ENCODE data around the gene MAP1LC3B2.
"Not testable (repeated sequence)": the region's sequence is repeated elsewhere in the genome, so short reads cannot be mapped to it uniquely, and the experiment has no call there.

The MAP1LC3B2 gene

GRCh38 chr12:116568203-116568602 is 9.0 kb downstream of the MAP1LC3B2 start:
- no peaks in the 10 kb centered on the region for H3K27me3 ChIP-seq (ENCODE audit: insufficient read depth, low read depth)
- no peaks in the 10 kb centered on the region for H4K20me1 ChIP-seq (ENCODE audit: insufficient read depth)
- no peaks in the 10 kb centered on the region for H3K79me2 ChIP-seq (ENCODE audit: insufficient read depth, low read depth)
- no peak overlapping the region for H3K4me3 ChIP-seq (IDR thresholded peaks at IDR 0.05; ENCODE audit: insufficient read depth, low read depth, low read length)
- no peak overlapping the region for H2AFZ ChIP-seq (ENCODE audit: low read depth)
- no peak overlapping the region for H3K9ac ChIP-seq
- H3K36me3 ChIP-seq (ENCODE audit: insufficient read depth), result no peaks in the 10 kb centered on the region
- H3K27ac ChIP-seq, result no peak overlapping the region
- no peak for TF ChIP-seq CTCF (conservative IDR thresholded peaks at IDR 0.05; ENCODE audit: low read depth, low read length)
- no peak overlapping the region for H3K4me2 ChIP-seq
- no peaks in the 10 kb centered on the region for H3K4me1 ChIP-seq (ENCODE audit: low read depth, poor library complexity, severe bottlenecking)

- Histone ChIP-seq H3K27me3 (ENCODE audit: insufficient read depth, low read depth) (no peaks in the 10 kb centered on the region), H3K4me3 (IDR thresholded peaks at IDR 0.05; ENCODE audit: insufficient read depth, low read depth, low read length) (no peak overlapping the region), H3K27ac (no peak overlapping the region), H3K79me2 (ENCODE audit: insufficient read depth, low read depth) (no peaks in the 10 kb centered on the region), H3K9ac (no peak overlapping the region), H3K4me1 (ENCODE audit: low read depth, poor library complexity, severe bottlenecking) (no peaks in the 10 kb centered on the region), H3K36me3 (ENCODE audit: insufficient read depth) (no peaks in the 10 kb centered on the region), H4K20me1 (ENCODE audit: insufficient read depth) (no peaks in the 10 kb centered on the region), H3K4me2 (no peak overlapping the region), H2AFZ (ENCODE audit: low read depth) (no peak overlapping the region)
- TF ChIP-seq CTCF (conservative IDR thresholded peaks at IDR 0.05; ENCODE audit: low read depth, low read length), result no peak
These were observed 11.9 kb downstream of the MAP1LC3B2 start for GRCh38 chr12:116571089-116571488.

GRCh38 chr12:116573776-116574175 is 14.6 kb downstream of the MAP1LC3B2 start:
- no peaks in the 10 kb centered on the region for H3K27me3 ChIP-seq (ENCODE audit: insufficient read depth, low read depth)
- no peaks in the 10 kb centered on the region for H4K20me1 ChIP-seq (ENCODE audit: insufficient read depth)
- no peaks in the 10 kb centered on the region for H3K36me3 ChIP-seq (ENCODE audit: insufficient read depth)
- no peak overlapping the region for H2AFZ ChIP-seq (ENCODE audit: low read depth)
- no peak for TF ChIP-seq CTCF (conservative IDR thresholded peaks at IDR 0.05; ENCODE audit: low read depth, low read length)
- H3K4me2 ChIP-seq, result no peak overlapping the region
- H3K4me3 ChIP-seq (IDR thresholded peaks at IDR 0.05; ENCODE audit: insufficient read depth, low read depth, low read length), result no peak overlapping the region
- no peak overlapping the region for H3K9ac ChIP-seq
- H3K79me2 ChIP-seq (ENCODE audit: insufficient read depth, low read depth), result no peaks in the 10 kb centered on the region
- H3K27ac ChIP-seq, result no peak overlapping the region
- no peaks in the 10 kb centered on the region for H3K4me1 ChIP-seq (ENCODE audit: low read depth, poor library complexity, severe bottlenecking)

- H3K4me2 ChIP-seq; H3K27ac ChIP-seq; H3K27me3 ChIP-seq (ENCODE audit: insufficient read depth, low read depth); H3K4me3 ChIP-seq (IDR thresholded peaks at IDR 0.05; ENCODE audit: insufficient read depth, low read depth, low read length); H4K20me1 ChIP-seq (ENCODE audit: insufficient read depth); H2AFZ ChIP-seq (ENCODE audit: low read depth); H3K4me1 ChIP-seq (ENCODE audit: low read depth, poor library complexity, severe bottlenecking); H3K36me3 ChIP-seq (ENCODE audit: insufficient read depth); H3K79me2 ChIP-seq (ENCODE audit: insufficient read depth, low read depth); H3K9ac ChIP-seq: not testable (repeated sequence)
These were observed 16.6 kb downstream of the MAP1LC3B2 start for GRCh38 chr12:116575754-116576153.

DNA sequence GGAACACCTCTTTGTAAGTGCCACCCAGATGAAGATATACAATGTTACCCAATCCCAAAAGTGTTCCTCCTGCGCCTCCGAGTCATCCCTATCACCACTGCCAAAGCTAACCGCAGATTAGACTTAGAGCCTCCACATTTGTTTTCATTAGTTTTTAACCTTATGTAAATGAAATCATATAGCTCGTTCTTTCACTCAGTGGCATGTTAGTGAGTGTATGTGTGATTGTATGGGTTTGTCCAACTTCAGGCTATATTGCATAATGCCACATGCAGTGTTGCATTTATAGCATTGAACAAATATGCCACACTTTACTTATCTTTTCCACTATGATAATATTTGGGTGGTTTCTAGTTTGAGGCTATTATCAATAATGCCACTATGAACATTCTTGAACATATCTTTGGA is 18.0 kb downstream of the MAP1LC3B2 start:
- Histone ChIP-seq H3K27me3 (ENCODE audit: insufficient read depth, low read depth) (no peaks in the 10 kb centered on the region), H3K79me2 (ENCODE audit: insufficient read depth, low read depth) (no peaks in the 10 kb centered on the region)
- no peak for TF ChIP-seq CTCF (conservative IDR thresholded peaks at IDR 0.05; ENCODE audit: low read depth, low read length)

More for the DNA sequence above, 18.0 kb downstream of the MAP1LC3B2 start:
- Histone ChIP-seq H3K4me1 (ENCODE audit: low read depth, poor library complexity, severe bottlenecking) (no peaks in the 10 kb centered on the region), H3K27ac (no peak overlapping the region), H4K20me1 (ENCODE audit: insufficient read depth) (no peaks in the 10 kb centered on the region), H3K4me3 (IDR thresholded peaks at IDR 0.05; ENCODE audit: insufficient read depth, low read depth, low read length) (no peak overlapping the region), H3K9ac (no peak overlapping the region), H3K36me3 (ENCODE audit: insufficient read depth) (no peaks in the 10 kb centered on the region), H3K4me2 (no peak overlapping the region), H2AFZ (ENCODE audit: low read depth) (no peak overlapping the region)

Measured in KMS-11 (cell line).